NCI-H748 (cell line): ENCODE measurements around the gene MICAL2.
A peak's percentile ranks its signal among the peaks of the same experiment; 100 is the strongest.

Experiments used
- DNase-seq: peaks from one replicate; lab custom pipeline; 2025; ENCODE audit not compliant: unreplicated experiment; lab: John Stamatoyannopoulos, UW

The MICAL2 gene

DNA sequence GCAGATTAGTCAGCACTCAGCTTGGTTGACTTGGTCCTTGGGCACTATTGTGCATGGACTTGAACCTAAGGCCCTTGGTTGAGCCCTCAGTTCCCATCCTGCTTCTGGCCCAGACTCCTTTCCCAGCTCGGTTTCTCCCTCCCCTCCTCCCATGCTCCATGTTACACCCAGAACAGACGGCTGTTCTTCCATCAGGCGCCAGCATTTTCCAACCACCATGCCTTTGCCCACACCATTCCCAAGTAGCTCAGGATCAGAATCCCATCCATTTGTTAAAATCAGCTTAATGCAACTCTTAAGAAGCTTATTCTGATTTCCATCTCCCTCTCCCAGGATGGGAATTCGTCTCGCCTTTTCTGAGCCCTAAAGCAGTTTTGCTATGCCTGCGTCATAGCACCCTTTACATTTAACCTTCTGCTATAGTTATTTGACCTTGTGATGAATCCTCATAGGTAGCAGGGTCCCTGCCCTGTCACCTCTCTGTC lies 110.7 kb downstream of the MICAL2 start:
- no peak for DNase-seq

DNA sequence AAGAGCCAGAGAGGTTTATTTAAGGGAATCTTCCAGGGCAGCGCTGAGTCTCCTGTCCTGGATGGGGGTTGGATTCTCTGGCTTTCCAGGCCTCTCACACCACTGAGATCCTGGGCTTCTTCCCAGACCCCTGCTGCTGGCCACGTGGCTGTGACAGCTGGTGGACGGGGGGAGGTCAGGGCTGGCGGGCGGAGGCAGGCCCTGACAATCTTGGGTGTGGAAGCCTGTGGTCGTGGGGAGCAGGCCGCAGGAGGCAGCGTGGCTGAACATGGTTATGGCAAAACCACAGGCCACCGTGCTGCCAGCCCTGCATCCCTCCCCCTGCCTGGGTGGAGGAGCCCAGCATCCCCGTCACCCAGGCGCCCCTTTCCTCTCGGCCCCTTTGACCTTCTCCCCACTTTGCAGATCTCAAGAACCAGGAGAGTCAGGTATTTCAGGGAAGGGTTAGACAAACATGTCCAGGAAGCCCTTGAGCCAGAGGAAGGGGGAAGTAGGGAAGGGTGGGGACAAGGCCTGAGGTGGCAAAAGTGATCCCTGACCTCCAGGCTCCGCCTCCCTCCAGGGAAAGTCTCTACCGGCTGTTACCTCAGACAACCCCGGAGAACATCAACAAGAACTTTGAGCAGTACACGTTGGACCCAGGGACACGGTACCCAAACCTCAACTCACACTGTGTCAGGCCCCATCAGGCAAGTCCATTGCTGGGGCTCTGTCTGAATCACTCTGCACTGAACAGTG lies 111.8 kb downstream of the MICAL2 start:
- DNase-seq = no peak

DNA sequence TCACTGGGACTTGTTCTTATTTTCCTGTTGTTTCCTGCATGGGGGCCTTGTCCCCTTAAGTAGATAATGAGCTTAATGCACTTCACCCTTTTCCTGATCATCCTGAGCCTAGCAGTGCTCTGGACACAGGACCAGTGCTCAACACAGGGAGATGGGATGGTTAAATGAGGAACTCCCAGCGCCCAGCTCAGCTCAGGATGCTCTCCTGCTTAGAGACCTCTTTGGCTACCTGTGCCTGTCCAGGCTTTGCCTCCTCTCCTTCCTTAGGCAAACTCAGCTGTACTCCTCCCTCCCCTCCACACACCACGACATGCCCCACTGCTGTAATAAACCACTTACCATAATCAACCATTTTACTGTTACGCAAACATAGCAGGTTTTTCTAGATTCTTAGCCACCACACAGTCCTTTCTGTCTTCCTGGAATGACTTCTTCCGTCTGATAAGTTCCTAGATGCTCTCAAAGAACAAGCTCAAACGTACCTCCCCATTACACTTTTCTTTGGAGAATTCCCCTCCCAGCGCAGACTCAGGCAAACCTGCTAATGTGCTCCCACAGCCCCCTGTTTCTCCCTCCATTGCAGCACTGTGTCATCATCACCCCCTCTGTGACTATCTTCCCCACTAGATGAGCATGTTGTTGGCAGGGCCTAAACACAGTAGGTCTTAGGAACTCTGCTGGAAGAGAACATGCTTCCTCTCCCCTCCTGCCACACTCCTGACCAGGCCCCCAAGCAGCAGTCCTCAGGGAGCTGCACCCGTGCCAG lies 113.6 kb downstream of the MICAL2 start:
- DNase-seq = peak; percentile 45

DNA sequence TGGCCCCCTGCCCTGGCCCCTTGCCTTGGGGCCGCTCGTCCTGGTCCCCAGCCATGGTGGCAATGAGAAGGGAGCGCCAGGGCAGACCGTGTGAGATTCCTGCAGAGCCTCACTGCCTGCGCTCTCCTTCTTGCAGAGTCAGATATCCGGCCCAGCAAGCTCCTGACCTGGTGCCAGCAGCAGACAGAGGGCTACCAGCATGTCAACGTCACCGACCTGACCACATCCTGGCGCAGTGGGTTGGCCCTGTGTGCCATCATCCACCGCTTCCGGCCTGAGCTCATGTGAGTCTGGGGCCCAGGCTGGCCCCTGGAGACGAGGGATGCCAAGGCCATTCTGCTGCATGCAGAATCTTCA lies 114.1 kb downstream of the MICAL2 start:
- no peak for DNase-seq

DNA sequence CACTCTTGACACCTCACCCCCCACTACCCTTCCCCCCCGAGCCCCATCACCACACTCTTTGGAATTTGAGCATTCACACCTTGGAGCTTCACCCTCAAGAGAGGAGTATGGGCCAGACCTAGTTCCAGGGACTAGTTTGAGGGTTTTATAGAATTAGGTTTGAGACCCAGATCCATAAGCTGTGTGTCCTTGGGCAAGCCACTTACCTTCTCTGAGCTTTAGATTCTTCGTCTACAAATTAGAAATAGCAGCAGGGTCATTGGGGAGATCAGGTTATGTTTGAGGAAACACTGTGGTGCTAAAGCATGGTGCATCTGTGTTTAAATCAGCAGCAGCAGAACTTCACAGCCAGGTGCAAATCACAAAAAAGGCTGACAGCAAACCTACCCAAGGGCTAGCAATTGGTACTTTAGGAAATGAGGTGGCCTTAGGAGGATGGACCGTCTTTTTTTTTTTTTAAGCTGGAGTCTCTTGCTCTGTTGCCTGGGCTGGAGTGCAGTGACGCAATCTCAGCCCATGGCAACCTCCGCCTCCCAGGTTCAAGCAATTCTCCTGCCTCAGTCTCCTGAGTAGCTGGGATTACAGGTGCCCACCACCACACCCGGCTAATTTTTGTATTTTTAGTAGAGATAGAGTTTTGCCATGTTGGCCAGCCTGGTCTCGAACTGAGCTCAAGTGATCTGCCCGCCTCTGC lies 114.8 kb downstream of the MICAL2 start:
- DNase-seq = no peak

DNA sequence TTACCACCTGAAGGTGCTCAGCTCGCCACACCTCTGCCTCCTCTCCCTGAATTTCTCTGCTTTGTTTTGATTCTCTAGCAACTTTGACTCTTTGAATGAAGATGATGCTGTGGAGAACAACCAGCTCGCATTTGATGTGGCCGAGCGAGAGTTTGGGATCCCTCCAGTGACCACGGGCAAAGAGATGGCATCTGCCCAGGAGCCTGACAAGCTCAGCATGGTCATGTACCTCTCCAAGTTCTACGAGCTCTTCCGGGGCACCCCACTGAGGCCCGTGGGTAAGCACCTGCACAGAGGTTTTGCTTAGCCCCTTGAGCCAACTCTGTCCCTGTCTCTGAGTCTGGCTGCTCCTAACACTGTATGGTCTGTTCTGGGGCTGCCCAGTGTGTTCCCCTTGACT lies 115.7 kb downstream of the MICAL2 start:
- DNase-seq = no peak

DNA sequence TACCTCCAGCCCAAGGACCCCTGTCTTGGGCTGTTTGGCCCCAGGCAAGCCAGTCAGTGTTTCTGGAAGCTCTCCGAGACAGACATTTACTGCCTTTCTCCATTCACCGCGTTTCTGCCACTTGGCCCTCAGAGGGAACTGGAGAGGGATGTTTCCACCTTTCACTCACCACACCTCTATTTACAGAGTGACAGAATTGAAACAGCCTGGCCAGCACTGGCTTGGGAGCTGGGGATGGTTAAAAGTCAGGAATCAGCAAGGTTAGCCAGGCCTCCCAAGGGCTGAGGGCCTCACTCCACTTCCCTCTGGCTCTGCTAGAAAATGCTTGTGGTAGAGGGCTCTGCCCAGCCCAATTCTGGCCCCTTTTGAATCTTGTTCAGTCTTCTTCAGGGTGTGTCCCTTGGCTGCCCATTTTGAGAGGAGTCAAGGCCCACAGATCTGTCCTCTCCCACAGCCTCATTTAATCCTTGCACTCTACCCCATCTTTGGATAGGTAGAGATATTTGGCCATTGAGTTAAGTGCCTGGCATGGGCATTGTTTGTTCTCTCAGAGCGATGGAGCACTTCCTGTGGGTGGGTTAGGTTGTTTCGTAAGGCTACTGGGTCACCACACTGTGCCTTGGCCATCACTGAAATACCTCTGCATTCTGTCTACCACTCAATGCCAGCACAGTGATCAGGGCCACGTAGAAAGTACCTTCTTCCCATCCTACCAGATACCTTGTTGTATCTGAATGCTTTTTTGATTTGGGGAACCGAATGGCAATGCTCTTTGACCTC lies 119.2 kb downstream of the MICAL2 start:
- peak; percentile 34 for DNase-seq

DNA sequence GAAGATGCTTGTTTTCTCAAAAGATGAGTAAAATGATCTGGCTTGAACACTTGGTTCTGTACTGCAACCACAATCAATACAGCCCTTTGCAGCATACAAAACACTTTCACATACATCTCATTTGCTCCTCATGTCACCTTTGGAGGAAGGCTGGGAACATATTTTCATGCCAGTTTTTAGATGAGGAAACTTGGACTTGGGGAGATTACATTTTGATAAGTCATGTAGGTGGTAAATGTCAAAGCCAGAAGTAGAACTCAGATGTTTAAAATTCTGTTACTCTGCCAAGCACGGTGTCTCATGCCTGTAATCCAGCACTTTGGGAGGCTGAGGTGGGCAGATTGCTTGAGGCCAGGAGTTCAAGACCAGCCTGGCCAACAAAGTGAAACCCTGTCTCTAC lies 121.8 kb downstream of the MICAL2 start:
- DNase-seq = no peak

DNA sequence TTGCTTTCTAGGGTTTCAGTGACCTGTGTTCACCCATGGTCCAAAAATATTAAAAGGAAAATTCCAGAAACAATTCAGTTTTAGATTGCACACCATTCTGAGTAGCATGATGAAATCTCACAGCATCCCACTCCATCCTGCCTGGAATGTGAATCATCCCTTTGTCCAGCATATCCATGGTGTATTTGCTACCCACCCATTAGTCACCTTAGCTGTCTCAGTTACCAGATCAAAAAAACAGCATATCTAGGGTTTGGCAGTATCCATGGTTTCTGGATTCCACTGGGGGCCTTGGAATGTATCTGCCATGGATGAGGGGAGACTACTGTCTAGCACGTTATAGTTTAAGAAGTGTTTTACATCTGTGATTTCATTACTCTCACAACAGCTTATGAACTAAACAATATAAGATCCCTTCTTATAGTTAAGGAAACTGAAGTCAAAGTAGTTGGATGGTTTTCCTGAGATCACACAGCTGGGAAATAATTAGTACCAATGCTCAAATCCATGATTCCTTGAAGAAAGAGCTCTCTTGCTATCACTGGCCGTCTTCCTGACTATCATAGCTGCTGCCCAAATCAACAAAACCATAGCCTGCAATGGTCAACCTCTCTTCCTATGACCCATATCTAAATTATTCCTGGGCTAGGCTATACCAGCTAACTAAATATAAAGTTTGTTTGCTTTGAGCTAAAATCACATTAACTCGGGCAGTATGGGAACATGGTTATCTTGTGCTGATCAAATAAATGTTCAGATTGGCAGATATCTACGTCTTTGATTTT lies 122.6 kb downstream of the MICAL2 start:
- DNase-seq = no peak

DNA sequence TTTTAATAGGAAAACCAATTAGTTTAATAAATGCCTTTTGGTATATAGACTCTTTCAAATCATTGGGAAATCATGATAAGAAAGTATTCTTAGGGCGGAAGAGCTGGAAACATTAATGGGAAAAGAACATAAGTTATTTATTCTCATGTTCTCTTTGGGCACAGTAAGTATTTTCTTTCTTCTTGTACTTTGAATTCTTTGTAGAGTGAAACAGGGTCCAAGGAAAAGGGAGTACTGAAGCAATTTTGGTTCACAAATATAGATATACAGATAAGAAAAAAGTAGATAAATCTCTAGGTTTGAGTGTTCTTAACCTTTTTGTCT lies 123.2 kb downstream of the MICAL2 start:
- no peak for DNase-seq

DNA sequence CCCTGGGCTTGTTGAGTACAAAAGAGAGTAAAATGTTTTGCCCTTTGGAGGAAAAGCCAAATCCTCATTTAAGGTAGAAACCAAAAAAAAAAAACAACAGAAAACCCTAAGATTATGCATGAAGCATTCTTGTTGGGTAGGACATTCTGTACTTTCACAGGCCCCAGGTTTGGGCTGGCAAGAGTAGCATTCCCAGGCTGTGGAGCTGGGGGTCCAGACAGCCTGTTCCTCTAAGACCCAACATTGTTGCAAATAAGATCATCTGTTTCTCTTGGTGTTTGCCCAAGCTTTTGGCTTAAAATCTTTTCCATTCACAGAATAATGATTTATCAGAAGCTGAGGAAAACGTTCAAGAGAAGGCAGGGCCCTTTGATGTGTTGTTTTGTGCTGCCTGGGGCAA lies 123.8 kb downstream of the MICAL2 start:
- DNase-seq = no peak

DNA sequence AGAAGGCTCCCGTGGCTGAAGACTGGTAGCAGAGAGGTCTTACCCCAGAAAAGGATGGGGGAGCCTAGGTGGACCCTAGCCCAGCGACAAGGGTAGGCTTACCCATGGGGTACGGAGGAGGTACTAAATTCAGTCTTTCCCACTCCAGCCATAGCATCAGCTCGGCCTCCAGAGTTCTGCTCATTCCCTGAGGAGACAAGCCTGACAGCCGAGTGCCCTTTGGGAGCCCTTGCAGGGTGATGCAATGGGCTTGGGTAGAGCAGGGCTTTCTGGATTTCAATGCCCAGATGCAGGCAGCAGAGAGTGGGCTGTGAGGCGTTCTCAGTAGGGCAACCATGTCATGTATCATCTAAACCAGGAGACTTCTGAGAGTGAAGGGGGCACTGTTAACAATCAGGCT lies 124.7 kb downstream of the MICAL2 start:
- no peak for DNase-seq

DNA sequence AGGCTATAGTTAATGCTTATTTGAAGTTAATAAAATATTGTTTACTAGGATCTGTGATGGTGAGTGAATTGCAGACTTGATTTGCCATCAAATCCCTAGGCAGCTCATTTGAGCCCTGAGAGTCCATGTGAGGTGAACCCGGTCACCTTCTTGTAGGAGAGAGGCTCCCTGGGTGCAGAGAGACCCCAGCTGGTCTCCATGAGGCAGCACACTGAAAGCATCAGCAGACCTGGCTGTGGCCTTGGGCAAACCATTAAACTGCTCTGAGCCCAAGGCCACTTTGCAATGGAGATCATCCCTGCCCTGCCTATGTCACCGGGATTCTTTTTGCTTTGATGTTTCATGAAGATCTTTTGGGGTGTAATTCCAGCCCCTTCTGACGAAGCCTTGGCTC lies 125.2 kb downstream of the MICAL2 start:
- peak; percentile 49 for DNase-seq

DNA sequence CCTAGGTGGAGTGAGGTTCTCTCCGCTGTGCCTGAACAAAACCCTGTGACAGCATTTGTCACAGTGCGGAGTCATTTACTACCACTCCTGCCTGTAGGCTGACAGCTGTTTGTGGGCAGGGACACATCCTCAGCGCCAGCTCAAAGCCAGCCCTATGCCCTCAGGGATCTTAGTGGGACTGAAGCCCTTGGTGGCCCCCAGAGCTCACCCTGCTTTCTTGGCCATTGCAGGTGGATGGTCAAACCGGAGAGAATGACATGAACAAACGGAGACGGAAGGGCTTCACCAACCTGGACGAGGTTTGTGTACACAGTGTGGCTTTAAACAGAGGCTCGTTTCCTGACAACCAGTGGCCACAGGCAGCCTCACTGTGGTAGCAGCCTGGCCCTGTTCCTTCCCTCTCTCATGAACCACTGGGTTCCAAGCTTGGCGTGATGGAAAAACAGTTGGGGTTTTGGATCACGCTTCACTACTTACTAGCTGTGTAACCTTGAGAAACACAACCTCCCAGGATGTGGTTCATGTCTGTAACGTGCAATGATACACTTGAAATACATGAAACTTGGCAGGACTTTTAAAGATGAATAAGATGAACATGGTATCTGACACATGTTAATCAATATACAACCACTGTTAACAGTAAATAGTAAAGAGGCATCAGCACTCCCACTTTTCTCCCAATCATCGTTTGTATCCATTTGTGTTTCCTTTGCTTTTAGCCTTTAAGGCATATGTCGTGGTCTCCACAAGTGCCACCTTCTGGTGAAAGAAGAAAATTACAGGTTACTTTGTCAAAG lies 125.8 kb downstream of the MICAL2 start:
- peak; percentile 80 for DNase-seq

DNA sequence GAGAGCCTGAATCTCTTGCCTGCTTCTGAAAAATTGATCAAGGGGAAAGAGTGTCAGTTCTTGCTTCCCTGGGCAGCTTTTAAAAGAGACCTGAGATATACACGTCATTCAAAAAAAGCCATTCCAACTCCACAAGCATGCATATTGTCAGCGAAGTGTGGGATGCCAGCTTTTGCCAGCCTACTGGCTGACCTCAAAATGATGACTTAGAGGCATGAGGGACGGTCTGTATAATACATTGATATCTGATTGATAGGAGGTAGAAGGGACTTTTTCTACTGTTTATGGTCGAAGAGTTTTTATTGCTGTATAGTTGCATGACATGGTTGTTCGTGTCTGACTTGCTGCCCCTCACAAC lies 126.3 kb downstream of the MICAL2 start:
- DNase-seq = no peak

DNA sequence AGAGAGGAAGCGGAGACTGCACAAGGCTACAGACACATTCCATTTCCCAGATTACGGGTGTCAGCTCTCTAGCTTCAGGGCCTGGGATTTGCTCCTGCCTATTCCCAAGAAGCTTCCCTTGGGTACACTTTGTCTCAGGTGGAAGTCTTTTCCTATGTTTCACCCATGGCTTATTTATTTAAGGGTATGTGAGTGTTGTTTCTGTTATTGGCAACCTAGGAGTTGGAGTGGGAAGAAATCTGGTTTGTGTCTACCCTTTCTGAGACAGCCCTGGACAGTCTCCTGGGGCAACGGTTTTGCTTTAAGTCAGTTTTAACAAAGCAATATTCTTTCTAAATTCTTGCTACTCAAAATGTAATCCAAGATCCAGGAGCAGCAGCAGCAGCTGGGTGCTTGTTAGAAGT lies 127.0 kb downstream of the MICAL2 start:
- no peak for DNase-seq

DNA sequence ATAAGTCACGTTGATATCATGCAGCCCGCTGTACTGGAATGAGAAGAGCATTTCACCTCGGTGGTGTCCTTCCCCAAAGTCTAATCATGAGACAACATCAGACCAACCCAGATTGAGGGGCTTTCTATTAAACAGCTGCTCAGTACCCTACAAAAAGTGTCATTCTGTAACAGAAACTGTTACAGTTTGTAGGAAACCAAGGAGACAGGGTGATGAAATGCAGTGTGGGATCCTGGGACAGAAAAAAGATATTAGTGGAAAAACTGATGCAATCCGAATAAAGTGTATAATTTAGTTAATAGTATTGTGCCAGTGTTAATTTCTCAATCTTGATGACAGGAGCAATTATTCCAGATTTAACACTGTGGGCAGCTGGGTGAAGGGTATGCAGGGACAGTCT lies 128.0 kb downstream of the MICAL2 start:
- DNase-seq = no peak

DNA sequence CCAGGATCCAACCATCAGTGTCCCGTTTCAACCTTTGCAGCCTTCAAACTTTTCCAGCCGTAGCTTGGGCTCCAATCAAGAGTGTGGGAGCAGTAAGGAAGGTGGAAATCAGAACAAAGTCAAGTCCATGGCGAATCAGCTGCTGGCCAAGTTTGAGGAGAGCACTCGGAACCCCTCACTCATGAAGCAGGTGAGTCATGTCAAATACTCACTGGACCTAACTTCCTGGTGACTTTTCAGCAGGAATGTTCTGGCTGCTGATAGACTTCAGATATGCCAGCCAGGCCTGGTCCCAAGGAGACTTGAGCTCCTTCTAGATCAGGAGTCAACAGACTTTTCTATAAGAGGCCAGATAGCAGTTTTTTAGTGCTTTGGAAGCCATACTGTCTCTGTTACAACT lies 129.0 kb downstream of the MICAL2 start:
- DNase-seq = no peak

DNA sequence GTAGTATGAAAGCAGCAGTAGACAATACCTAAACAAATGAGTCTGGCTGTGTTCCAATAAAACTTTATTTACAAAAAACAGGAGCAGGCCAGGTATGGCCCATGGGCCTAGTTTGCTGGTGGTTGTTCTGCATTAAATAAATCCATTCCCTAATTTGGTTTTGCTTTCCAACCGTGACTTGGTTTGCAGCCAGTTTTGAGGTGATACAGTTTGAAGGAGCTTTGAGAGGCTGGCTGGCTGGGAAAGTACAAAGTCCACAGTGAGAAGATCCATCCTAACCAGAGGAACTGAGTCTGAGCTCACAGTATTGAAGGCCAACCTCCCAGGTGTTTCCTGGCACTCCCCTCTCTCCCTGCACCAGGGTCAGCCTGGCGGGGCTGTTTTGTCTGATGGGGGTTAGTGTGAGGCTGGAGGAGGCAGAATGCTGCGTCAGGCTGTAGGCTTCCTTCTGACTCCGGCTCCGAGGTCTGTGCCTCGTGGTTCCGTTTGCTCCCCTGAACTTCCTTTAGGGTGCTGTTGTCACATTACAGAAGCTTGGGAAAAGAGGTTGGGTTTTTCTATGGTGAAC lies 129.5 kb downstream of the MICAL2 start:
- peak; percentile 9 for DNase-seq

DNA sequence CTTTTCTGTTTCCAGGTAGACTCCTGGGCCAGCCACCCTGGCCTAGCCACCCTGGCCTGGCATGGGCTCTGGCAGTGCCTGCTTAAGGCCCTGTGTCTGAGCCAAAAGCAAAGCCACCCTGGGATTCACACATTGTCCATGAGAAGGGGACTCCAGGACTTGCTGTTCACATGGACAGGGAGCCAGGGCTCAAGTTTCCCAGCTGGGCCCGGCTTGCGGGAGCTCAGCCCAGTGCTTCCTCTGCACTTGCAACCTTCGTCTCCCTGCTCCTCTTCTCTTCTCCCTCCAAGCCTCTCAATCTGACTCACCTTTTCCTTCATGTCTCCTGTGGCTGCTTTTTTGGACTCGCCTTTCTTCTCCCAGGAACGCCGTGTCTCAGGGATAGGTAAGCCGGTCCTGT lies 130.3 kb downstream of the MICAL2 start:
- peak; percentile 39 for DNase-seq
